Cortex of kidney (tissue), 1 donor: ENCODE measurements around the gene EDAR.

ENCODE experiments used
- DNase-seq: peaks from one replicate; lab custom pipeline; 2025; lab: John Stamatoyannopoulos, UW

Gene EDAR

GRCh38 chr2:108988796-108989713 lies at the start of gene EDAR:
Gene EDAR (minus strand): TSS chr2:108989220. CDS start chr2:108931014, 58,206 bp downstream.
- no peak for DNase-seq

- no peak for DNase-seq
Observed at GRCh38 chr2:109033171-109033570, 44.2 kb upstream of the EDAR start.

GRCh38 chr2:109032229-109032820 lies 43.3 kb upstream of the EDAR start:
- DNase-seq, result no peak

GRCh38 chr2:109031476-109032228 lies 42.6 kb upstream of the EDAR start:
- no peak for DNase-seq

- no peak for DNase-seq
Observed at GRCh38 chr2:109030870-109031475, 42.0 kb upstream of the EDAR start.

GRCh38 chr2:109029490-109030201 lies 40.6 kb upstream of the EDAR start:
- DNase-seq, result no peak

- no peak for DNase-seq
Observed at GRCh38 chr2:109028738-109029489, 39.9 kb upstream of the EDAR start.

- no peak for DNase-seq
Observed at GRCh38 chr2:109028277-109028676, 39.3 kb upstream of the EDAR start.

- no peak for DNase-seq
Observed at GRCh38 chr2:109027702-109028101, 38.7 kb upstream of the EDAR start.

GRCh38 chr2:109024477-109024876 lies 35.5 kb upstream of the EDAR start:
- no peak for DNase-seq

GRCh38 chr2:109021895-109022300 lies 32.9 kb upstream of the EDAR start:
- no peak for DNase-seq

- DNase-seq, result no peak
Observed at GRCh38 chr2:109020217-109020637, 31.2 kb upstream of the EDAR start.

GRCh38 chr2:109018452-109018851 lies 29.4 kb upstream of the EDAR start:
- DNase-seq, result no peak

- no peak for DNase-seq
Observed at GRCh38 chr2:109017017-109017416, 28.0 kb upstream of the EDAR start.

- DNase-seq, result no peak
Observed at GRCh38 chr2:109016376-109016775, 27.4 kb upstream of the EDAR start.

- no peak for DNase-seq
Observed at GRCh38 chr2:109014476-109014875, 25.5 kb upstream of the EDAR start.

GRCh38 chr2:109013051-109013450 lies 24.0 kb upstream of the EDAR start:
- no peak for DNase-seq

- DNase-seq, result no peak
Observed at GRCh38 chr2:109009920-109010610, 21.0 kb upstream of the EDAR start.

- DNase-seq, result no peak
Observed at GRCh38 chr2:109006971-109007370, 18.0 kb upstream of the EDAR start.

GRCh38 chr2:109005686-109006204 lies 16.7 kb upstream of the EDAR start:
- DNase-seq, result no peak
